ENCODE results near the gene PPFIBP1.

DNA sequence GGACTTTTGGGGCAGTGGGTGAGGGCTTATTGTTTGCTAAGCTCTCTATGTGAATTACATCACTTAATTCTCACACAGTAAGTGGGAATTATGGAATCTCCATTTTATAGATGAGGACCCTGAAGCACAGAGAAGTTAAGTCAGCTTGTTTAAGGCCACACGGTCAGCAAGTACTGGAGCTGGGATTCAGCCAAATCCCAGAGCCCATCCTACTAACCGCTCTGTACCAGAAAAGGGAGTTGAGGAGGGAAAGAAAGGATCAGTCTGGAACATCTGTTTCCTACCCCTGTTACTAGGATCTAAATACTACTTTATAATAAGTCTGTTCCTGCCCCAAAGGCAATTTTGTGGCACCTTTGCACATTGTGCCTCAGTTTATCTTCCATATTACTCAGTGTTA, 42.6 kb downstream of the PPFIBP1 start:
- TF ChIP-seq, protein P1, sequence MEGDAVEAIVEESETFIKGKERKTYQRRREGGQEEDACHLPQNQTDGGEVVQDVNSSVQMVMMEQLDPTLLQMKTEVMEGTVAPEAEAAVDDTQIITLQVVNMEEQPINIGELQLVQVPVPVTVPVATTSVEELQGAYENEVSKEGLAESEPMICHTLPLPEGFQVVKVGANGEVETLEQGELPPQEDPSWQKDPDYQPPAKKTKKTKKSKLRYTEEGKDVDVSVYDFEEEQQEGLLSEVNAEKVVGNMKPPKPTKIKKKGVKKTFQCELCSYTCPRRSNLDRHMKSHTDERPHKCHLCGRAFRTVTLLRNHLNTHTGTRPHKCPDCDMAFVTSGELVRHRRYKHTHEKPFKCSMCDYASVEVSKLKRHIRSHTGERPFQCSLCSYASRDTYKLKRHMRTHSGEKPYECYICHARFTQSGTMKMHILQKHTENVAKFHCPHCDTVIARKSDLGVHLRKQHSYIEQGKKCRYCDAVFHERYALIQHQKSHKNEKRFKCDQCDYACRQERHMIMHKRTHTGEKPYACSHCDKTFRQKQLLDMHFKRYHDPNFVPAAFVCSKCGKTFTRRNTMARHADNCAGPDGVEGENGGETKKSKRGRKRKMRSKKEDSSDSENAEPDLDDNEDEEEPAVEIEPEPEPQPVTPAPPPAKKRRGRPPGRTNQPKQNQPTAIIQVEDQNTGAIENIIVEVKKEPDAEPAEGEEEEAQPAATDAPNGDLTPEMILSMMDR (IDR thresholded peaks at IDR 0.05), result no peak
- no peak for TF ChIP-seq POLR2A (IDR thresholded peaks at IDR 0.05)

Data from stomach (tissue), 4 donors.